Measurements from ENCODE around the gene MIB2. TPM values are rescaled to one million over a fixed set of nuclear protein-coding genes. Genes with fewer than 3 reads are reported as not detected.

Gene MIB2
- total and polyA plus RNA-seq, 5 donors from 2014 or later = 15.9 to 58.2 (median 19.7) TPM

GRCh38 chr1:1613509-1614082 is 1.7 kb upstream of the MIB2 start:
- Histone ChIP-seq H3K27ac (ENCODE audit: insufficient read depth, low read length, poor library complexity, severe bottlenecking) (peak overlapping the region; percentile 100), H3K27me3 (ENCODE audit: control insufficient read depth, insufficient read depth, low read length) (no peaks in the 10 kb centered on the region), H3K4me3 (ENCODE audit: low read depth, low read length) (peak overlapping the region; percentile 80), H3K36me3 (ENCODE audit: control insufficient read depth, insufficient read depth, low read length) (peaks cover 2% of the 10 kb centered on the region), H3K9me3 (ENCODE audit: control insufficient read depth in 2 of 2, low read length in 2 of 2) (no peaks in the 10 kb centered on the region), H3K4me1 (ENCODE audit: control insufficient read depth, insufficient read depth, low read length, poor library complexity, severe bottlenecking) (peaks cover 27% of the 10 kb centered on the region)
- no peaks in the 10 kb centered on the region for H3K27me3 Mint-ChIP-seq
- H3K27ac Mint-ChIP-seq = peak overlapping the region; percentile 95 to 97 (median 97)
- peak overlapping the region; percentile 80 to 97 (median 96) for H3K4me3 Mint-ChIP-seq
- ATAC-seq (ENCODE audit: low read depth in 2 of 2) (no peak), DNase-seq (no peak)
- peaks cover 5% of the 10 kb centered on the region for H3K36me3 Mint-ChIP-seq
- H3K4me1 Mint-ChIP-seq = peaks cover 5 to 33% (median 13%) of the 10 kb centered on the region in 4 donors
- H3K9me3 Mint-ChIP-seq = peaks cover 0 to 1% (median 0%) of the 10 kb centered on the region in 7 donors

- H3K27me3 ChIP-seq (ENCODE audit: control insufficient read depth, insufficient read depth, low read length) = no peaks in the 10 kb centered on the region
- H3K4me3 ChIP-seq (ENCODE audit: low read depth, low read length) = peak overlapping the region; percentile 80
- peak overlapping the region; percentile 100 for H3K27ac ChIP-seq (ENCODE audit: insufficient read depth, low read length, poor library complexity, severe bottlenecking)
- Mint-ChIP-seq H3K27me3 (no peaks in the 10 kb centered on the region), H3K36me3 (peaks cover 5% of the 10 kb centered on the region), H3K9me3 (peaks cover 0 to 1% (median 0%) of the 10 kb centered on the region in 7 donors), H3K4me1 (peaks cover 5 to 32% (median 13%) of the 10 kb centered on the region in 4 donors), H3K27ac (peak overlapping the region; percentile 95 to 97 (median 97)), H3K4me3 (peak overlapping the region; percentile 95 to 98 (median 96))
- peaks cover 27% of the 10 kb centered on the region for H3K4me1 ChIP-seq (ENCODE audit: control insufficient read depth, insufficient read depth, low read length, poor library complexity, severe bottlenecking)
- H3K9me3 ChIP-seq (ENCODE audit: control insufficient read depth in 2 of 2, low read length in 2 of 2) = no peaks in the 10 kb centered on the region
- peaks cover 2% of the 10 kb centered on the region for H3K36me3 ChIP-seq (ENCODE audit: control insufficient read depth, insufficient read depth, low read length)
- no peak for ATAC-seq (ENCODE audit: low read depth in 2 of 2)
- peak in 2 of 3 donors; percentile 56 to 66 for DNase-seq
Measured at GRCh38 chr1:1614204-1614953, 921 bp upstream of the MIB2 start.

GRCh38 chr1:1614954-1615255 is 395 bp upstream of the MIB2 start:
- Mint-ChIP-seq H3K4me1 (peaks cover 5 to 32% (median 13%) of the 10 kb centered on the region in 4 donors), H3K27me3 (no peaks in the 10 kb centered on the region), H3K36me3 (peaks cover 5% of the 10 kb centered on the region), H3K9me3 (peaks cover 0 to 1% (median 0%) of the 10 kb centered on the region in 7 donors), H3K27ac (peak overlapping the region; percentile 95 to 97 (median 97)), H3K4me3 (peak overlapping the region; percentile 95 to 98 (median 96))
- Histone ChIP-seq H3K4me1 (ENCODE audit: control insufficient read depth, insufficient read depth, low read length, poor library complexity, severe bottlenecking) (peaks cover 27% of the 10 kb centered on the region), H3K4me3 (ENCODE audit: low read depth, low read length) (peak overlapping the region; percentile 80), H3K36me3 (ENCODE audit: control insufficient read depth, insufficient read depth, low read length) (peaks cover 2% of the 10 kb centered on the region), H3K27ac (ENCODE audit: insufficient read depth, low read length, poor library complexity, severe bottlenecking) (peak overlapping the region; percentile 100), H3K27me3 (ENCODE audit: control insufficient read depth, insufficient read depth, low read length) (no peaks in the 10 kb centered on the region), H3K9me3 (ENCODE audit: control insufficient read depth in 2 of 2, low read length in 2 of 2) (no peaks in the 10 kb centered on the region)
- ATAC-seq (ENCODE audit: low read depth in 2 of 2) = no peak
- DNase-seq = no peak

- no peaks in the 10 kb centered on the region for H3K27me3 Mint-ChIP-seq
- no peaks in the 10 kb centered on the region for H3K27me3 ChIP-seq (ENCODE audit: control insufficient read depth, insufficient read depth, low read length)
- H3K27ac Mint-ChIP-seq = peak overlapping the region; percentile 67 to 83 (median 77)
- H3K36me3 Mint-ChIP-seq = peaks cover 5% of the 10 kb centered on the region
- H3K4me3 Mint-ChIP-seq = peak overlapping the region; percentile 85 to 90 (median 87)
- ATAC-seq (ENCODE audit: low read depth in 2 of 2) = peak in 1 of 2 donors; percentile 3
- peaks cover 0 to 1% (median 0%) of the 10 kb centered on the region in 7 donors for H3K9me3 Mint-ChIP-seq
- peak in 2 of 3 donors; percentile 42 to 46 for DNase-seq
- H3K4me3 ChIP-seq (ENCODE audit: low read depth, low read length) = no peak overlapping the region
- H3K27ac ChIP-seq (ENCODE audit: insufficient read depth, low read length, poor library complexity, severe bottlenecking) = peak overlapping the region; percentile 100
- H3K4me1 ChIP-seq (ENCODE audit: control insufficient read depth, insufficient read depth, low read length, poor library complexity, severe bottlenecking) = peaks cover 27% of the 10 kb centered on the region
- no peaks in the 10 kb centered on the region for H3K9me3 ChIP-seq (ENCODE audit: control insufficient read depth in 2 of 2, low read length in 2 of 2)
- H3K4me1 Mint-ChIP-seq = peaks cover 5 to 30% (median 13%) of the 10 kb centered on the region in 4 donors
- peaks cover 2% of the 10 kb centered on the region for H3K36me3 ChIP-seq (ENCODE audit: control insufficient read depth, insufficient read depth, low read length)
Measured at GRCh38 chr1:1616045-1616790, 918 bp downstream of the MIB2 start.

GRCh38 chr1:1616838-1617237 is 1.5 kb downstream of the MIB2 start:
- H3K27me3 Mint-ChIP-seq = no peaks in the 10 kb centered on the region
- H3K4me3 Mint-ChIP-seq = peak overlapping the region; percentile 85 to 90 (median 87)
- DNase-seq (no peak), ATAC-seq (ENCODE audit: low read depth in 2 of 2) (no peak)
- Histone ChIP-seq H3K36me3 (ENCODE audit: control insufficient read depth, insufficient read depth, low read length) (peaks cover 2% of the 10 kb centered on the region), H3K27me3 (ENCODE audit: control insufficient read depth, insufficient read depth, low read length) (no peaks in the 10 kb centered on the region), H3K4me3 (ENCODE audit: low read depth, low read length) (no peak overlapping the region), H3K4me1 (ENCODE audit: control insufficient read depth, insufficient read depth, low read length, poor library complexity, severe bottlenecking) (peaks cover 27% of the 10 kb centered on the region), H3K9me3 (ENCODE audit: control insufficient read depth in 2 of 2, low read length in 2 of 2) (no peaks in the 10 kb centered on the region), H3K27ac (ENCODE audit: insufficient read depth, low read length, poor library complexity, severe bottlenecking) (no peak overlapping the region)
- peaks cover 5 to 30% (median 13%) of the 10 kb centered on the region in 4 donors for H3K4me1 Mint-ChIP-seq
- peaks cover 0 to 1% (median 0%) of the 10 kb centered on the region in 7 donors for H3K9me3 Mint-ChIP-seq
- peaks cover 5% of the 10 kb centered on the region for H3K36me3 Mint-ChIP-seq
- peak overlapping the region; percentile 38 to 83 (median 67) for H3K27ac Mint-ChIP-seq

- H3K4me3 ChIP-seq (ENCODE audit: low read depth, low read length) = no peak overlapping the region
- H3K27ac ChIP-seq (ENCODE audit: insufficient read depth, low read length, poor library complexity, severe bottlenecking) = no peak overlapping the region
- H3K36me3 ChIP-seq (ENCODE audit: control insufficient read depth, insufficient read depth, low read length) = peaks cover 2% of the 10 kb centered on the region
- Mint-ChIP-seq H3K4me3 (peak overlapping the region; percentile 85 to 90 (median 87)), H3K4me1 (peaks cover 0 to 26% (median 11%) of the 10 kb centered on the region in 4 donors), H3K36me3 (peaks cover 5% of the 10 kb centered on the region), H3K9me3 (peaks cover 0 to 1% (median 0%) of the 10 kb centered on the region in 7 donors), H3K27ac (peak overlapping the region in 1 of 3 donors; percentile 67), H3K27me3 (no peaks in the 10 kb centered on the region)
- H3K27me3 ChIP-seq (ENCODE audit: control insufficient read depth, insufficient read depth, low read length) = no peaks in the 10 kb centered on the region
- no peaks in the 10 kb centered on the region for H3K9me3 ChIP-seq (ENCODE audit: control insufficient read depth in 2 of 2, low read length in 2 of 2)
- DNase-seq = no peak
- no peak for ATAC-seq (ENCODE audit: low read depth in 2 of 2)
- H3K4me1 ChIP-seq (ENCODE audit: control insufficient read depth, insufficient read depth, low read length, poor library complexity, severe bottlenecking) = peaks cover 27% of the 10 kb centered on the region
Measured at GRCh38 chr1:1617516-1617915, 2.2 kb downstream of the MIB2 start.

GRCh38 chr1:1617925-1618324 is 2.6 kb downstream of the MIB2 start:
- no peak for DNase-seq
- Histone ChIP-seq H3K36me3 (ENCODE audit: control insufficient read depth, insufficient read depth, low read length) (peaks cover 2% of the 10 kb centered on the region), H3K9me3 (ENCODE audit: control insufficient read depth in 2 of 2, low read length in 2 of 2) (no peaks in the 10 kb centered on the region), H3K27me3 (ENCODE audit: control insufficient read depth, insufficient read depth, low read length) (no peaks in the 10 kb centered on the region), H3K4me3 (ENCODE audit: low read depth, low read length) (no peak overlapping the region), H3K4me1 (ENCODE audit: control insufficient read depth, insufficient read depth, low read length, poor library complexity, severe bottlenecking) (peaks cover 27% of the 10 kb centered on the region), H3K27ac (ENCODE audit: insufficient read depth, low read length, poor library complexity, severe bottlenecking) (no peak overlapping the region)
- no peak for ATAC-seq (ENCODE audit: low read depth in 2 of 2)
- Mint-ChIP-seq H3K4me1 (peaks cover 0 to 29% (median 11%) of the 10 kb centered on the region in 4 donors), H3K9me3 (peaks cover 0 to 1% (median 0%) of the 10 kb centered on the region in 7 donors), H3K27me3 (no peaks in the 10 kb centered on the region), H3K36me3 (peaks cover 5% of the 10 kb centered on the region), H3K27ac (no peak overlapping the region), H3K4me3 (peak overlapping the region in 3 of 4 donors; percentile 64 to 89 (median 85))
